SK-N-MC (cell line): ENCODE data around the gene KIAA0040.

ENCODE experiments used
- EZH2 ChIP-seq: fragments of 200-600 bp; sonication (generic); IDR thresholded peaks from one replicate; pipeline ENCODE4 v1.6.1; 2017; ENCODE audit warnings: antibody characterized with exemption
- FOXP2 ChIP-seq: optimal IDR thresholded peaks from 2 replicates; pipeline ENCODE3; 2011; ENCODE audit warnings: mild to moderate bottlenecking, moderate library complexity; ENCODE audit not compliant: insufficient read depth; ENCODE audit errors: extremely low read length, control extremely low read depth
- POLR2AphosphoS5 ChIP-seq: IDR thresholded peaks from 2 replicates; pipeline ENCODE4 v1.6.1; 2012; ENCODE audit warnings: mild to moderate bottlenecking, low read depth, low read length, borderline replicate concordance

- TF ChIP-seq POLR2AphosphoS5 = no peak
- TF ChIP-seq EZH2 = no peak
- TF ChIP-seq FOXP2 = no peak
Measured at GRCh38 chr1:175210744-175211143, 18.2 kb upstream of the KIAA0040 start.
